ENCODE measurements around the gene ATP4B.
"Not testable (repeated sequence)": the region's sequence is repeated elsewhere in the genome, so short reads cannot be mapped to it uniquely, and the experiment has no call there.

Gene ATP4B

DNA sequence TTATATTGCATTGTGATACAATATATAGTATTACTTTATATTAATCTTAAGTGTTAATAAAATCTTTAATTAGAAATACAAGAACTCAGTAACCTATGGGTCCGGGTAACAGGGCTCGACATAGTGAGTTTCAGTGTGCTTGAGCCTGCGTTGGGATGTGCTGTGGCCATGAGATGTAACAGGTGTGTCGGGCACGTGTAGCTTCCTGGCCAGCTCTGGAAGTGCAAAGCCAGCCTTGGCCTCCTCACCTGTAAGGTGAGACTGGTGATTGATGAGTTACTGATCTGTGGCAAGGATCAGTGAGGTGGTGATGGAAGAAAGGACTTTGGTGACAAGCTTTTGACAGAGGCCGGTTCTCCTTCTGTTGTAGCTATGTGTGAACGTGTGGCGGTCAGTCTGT lies 19.2 kb downstream of the ATP4B start:
- no peak for DNase-seq

DNA sequence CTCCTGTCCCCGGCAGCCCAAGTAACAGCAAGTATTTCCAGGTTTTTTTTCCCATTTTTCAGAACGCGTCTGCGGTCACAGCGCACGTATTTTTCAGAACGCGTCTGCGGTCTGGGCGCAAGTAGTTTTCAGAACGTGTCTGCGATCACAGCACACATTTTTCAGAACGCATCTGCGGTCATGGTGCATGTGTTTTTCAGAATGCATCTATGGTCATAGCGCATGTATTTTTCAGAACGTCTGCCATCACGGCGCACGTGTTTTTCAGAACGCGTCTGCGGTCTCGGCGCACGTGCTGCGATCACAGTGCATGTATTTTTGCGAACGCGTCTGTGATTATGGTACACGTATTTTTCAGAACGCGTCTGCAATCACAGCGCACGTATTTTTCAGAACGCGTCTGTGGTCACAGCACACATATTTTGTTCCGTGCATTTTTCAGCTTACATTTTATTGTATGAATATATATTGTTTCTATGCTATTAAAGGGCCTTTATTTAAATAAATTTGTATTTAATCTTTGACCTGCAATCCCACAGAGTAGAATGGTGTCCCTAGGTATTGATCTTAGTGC lies 19.7 kb downstream of the ATP4B start:
- no peak for DNase-seq

DNA sequence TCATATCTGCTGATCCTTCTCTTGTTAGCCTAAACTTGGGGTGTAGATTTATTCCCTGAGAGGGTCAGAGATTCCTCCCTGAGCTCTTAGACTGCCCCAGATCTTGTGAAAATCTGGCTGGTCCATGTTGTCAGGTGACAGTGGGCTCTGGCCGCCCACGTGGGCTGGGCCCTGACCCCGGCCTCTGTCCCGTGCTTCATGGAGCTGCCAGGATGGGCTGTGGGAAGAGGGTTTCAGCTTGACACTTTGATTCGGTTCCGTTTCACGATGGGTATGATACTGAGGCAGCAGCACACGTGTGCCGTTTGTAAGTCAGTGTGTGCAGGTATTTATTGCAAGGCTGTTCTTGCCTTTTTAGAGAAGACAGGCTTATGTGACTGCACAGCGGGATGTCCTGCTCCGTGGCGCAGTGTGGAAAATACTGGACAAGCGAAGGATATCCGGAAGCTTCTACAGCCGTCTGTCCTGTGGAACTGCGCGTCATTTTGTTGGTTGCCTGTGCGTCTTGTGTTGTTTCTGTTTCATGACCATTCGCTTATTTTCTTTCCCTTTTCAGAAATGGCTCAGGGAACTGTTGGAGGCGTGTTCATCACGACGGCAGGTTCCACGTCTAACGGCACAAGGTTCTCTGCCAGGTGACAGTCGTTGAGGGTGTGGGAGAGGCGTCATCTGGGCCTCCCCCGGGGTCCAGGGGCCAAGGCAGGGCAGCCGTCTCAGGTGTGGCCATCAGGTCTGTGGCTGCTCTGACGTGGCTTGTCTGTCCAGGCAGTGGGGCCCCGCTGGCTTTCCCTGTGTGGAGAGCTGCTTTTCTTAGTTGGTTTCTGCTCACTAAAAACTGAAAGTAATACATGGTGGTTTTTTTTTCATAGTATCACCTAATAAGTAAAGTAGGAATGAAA lies 20.5 kb downstream of the ATP4B start:
- DNase-seq: no peak

DNA sequence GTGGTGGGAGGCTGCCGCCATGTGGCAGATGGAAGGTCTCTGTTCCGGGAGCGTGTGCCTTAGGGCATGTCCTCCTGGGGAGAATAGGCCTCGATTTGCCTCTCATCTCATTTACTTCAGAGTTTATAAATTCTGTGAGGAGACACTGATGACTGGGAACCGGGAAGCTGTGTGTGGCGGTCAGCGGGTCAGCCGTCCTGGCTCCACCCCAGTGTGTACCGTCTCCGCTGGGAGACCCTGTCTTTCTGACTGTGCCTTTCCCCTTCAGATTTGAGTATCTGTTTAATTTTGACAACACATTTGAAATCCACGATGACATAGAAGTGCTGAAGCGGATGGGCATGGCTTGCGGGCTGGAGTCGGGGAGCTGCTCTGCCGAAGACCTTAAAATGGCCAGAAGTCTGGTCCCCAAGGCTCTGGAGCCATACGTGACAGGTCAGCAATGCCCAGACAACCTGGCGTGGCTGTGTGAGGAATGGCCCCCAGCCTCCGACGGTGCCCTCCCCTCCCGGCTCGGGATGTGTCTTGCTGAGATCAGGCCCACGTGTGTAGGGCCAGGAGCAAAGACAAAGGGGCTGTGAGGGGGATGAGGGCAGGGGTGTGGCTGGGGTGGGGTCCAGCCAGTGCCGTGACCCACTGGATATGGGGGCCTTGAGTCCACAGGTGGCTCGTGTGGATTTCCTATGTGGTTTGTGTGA lies 21.6 kb downstream of the ATP4B start:
- no peak for DNase-seq

DNA sequence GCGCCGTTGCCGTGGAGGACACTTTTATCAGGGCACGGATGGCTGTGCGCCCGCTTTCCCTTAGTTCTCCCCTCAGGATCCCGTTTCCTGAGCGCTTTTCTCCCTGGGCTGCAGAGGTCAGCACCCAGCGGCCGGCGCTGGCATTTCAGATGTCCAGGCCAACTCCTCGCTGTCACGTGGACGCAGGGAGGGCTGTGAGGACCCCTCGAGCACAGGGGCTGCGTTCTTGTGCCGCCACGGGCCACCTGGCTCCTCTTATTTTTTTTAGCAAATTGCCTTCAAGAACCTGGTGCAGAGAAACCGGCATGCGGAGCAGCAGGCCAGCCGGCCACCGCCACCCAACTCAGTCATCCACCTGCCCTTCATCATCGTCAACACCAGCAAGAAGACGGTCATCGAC lies 22.3 kb downstream of the ATP4B start:
- no peak for DNase-seq

DNA sequence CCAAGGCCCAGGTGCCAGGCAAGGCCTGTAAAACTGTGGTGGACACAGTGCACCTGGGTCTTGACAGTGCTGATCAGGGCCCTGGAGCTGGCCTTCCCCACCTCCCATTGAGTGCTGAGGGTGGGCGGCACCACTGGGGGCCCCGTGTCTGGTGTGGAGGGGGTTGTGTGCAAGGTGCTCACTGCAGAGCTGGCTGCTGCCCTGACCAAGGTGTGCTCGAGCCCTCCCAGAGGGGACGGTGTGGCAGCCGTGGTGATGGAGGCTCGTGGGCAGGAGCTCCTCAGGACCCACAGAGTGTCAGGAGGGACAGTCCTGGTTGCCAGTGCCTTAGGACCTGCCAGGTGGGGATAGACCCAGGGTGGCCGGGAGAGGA lies 23.0 kb downstream of the ATP4B start:
- DNase-seq: no peak

DNA sequence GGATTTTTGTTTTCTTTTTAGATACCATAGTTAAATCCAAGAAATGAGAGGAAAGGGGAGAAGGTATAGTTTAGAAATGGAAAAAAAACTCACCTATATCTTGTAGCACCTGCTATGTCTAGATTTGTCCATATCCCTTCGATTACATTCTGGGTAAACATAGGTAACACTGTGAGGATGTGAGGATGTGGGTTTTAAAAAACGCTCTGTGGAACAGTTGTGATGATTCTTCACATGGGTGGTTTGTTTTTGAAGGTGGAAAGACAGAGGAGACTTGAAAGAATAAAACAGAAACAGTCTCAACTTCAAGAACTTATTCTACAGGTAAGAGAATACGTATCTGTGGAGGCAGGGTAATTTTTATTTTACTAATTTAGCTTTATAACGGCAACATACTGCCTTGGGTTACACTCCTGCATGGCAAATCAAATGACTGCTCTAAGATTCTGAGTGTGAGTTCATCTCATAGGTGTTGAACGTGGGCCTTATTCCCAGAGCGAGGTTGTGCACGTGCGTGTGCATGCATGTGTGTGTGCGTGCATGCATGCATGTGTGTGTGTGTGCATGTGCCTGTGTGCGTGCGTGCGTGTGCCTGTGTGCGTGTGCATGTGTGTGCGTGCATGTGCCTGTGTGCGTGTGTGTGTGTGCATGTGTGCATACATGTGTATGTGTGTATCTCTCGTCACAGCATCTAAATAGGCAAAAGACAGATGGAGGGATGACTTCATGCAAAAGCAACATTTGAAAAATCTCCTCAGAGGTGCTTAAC lies 23.5 kb downstream of the ATP4B start:
- no peak for DNase-seq

DNA sequence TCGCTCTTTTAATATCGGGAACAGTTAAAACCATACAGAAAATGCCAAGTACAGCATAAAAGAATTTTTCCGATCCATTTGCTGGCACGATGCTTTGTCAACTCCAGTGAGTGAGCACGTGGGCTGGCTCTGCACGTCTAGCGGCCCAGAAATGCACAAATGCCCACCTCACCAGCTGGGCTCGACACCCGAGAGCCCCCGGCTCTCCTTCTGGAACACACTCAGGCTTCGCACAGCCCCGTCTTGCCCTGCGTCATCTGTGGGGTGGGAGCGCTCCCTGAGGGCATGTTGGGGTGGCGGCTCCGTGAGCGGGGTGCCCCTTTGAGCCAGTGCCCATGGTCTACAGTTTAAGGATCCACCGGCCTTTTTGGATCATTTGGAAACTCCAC lies 24.5 kb downstream of the ATP4B start:
- DNase-seq: no peak

DNA sequence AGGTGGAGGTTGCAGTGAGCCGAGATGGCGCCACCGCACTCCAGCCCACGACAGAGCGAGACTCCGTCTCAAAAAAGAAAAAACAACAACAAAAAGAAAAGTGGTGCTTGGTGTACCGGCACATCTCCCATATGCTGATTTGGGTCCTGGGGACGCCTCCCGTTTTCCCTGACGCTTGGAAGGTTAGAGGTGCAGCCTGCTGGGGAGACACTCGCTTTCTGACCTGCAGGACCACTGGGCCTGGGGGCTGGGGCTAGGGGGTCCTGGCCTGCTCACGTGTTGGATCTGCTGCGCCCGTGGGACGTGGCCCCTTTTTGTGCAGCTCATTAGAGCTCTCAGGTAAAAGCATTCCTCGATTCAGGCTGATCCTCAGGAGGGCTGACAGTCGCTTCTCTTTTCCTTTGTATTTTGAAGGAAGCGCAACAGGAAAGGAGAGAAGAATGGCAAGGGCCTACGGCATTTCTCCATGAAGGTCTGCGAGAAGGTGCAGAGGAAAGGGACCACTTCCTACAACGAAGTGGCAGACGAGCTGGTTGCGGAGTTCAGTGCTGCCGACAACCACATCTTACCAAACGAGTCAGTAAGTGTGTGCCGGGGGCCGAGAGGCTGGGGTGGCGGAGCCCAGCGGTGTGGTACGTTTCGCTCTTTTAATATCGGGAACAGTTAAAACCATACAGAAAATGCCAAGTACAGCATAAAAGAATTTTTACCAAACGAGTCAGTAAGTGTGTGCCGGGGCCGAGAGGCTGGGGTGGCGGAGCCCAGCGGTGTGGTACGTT lies 25.1 kb downstream of the ATP4B start:
- no peak for DNase-seq

DNA sequence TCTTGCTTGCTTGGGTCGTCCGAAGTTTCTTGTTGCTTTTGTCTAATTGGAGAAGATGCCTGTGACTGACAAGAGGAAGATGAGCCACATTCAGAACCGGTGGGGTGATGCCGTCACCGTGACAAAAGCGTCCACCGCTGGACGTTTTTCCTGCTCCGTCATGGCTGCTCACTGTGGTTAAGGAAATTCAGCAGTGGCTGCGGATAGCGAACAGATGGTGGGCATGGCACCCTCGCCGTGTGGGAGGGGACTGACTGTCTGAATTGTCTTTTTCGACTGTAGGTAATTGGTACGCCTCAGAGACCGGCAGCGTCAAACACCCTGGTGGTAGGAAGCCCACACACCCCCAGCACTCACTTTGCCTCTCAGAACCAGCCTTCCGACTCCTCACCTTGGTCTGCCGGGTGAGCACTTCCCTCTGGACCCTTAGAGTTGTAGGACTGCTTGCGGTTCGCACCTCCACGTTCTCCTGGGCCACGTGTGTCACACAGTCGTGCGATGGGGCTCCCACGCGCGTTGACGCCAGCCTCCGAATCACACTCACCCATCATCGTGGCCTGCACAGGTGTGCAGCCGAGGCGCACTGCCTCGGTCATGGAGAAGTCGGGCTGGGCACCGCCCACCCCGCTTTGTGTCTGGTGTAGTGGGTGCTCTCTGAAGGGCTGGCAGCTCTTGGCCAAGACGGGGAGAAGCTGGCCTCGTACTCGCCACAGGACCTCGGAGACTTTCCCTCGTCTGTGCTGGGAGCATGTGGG lies 26.5 kb downstream of the ATP4B start:
- DNase-seq: no peak

DNA sequence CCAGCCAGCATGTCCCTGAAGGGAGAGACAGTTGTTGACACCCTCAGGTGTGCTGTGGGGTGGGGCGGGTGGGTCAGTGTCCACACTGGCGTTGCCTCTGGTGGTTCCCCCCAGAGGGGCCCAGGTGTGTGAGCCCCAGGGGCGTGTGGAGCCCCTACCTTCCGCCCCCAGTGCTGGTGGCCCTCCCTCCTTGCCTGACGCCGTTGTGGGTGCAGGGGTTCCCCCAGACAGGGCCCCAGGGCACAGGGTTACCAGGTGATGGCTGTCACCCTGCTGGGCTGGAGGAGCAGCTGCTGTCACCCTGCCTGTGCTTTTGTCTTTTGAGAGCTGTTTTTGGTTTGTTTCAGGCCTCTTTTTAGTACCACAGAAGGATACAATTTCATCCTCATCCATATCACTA lies 27.2 kb downstream of the ATP4B start:
- no peak for DNase-seq

DNA sequence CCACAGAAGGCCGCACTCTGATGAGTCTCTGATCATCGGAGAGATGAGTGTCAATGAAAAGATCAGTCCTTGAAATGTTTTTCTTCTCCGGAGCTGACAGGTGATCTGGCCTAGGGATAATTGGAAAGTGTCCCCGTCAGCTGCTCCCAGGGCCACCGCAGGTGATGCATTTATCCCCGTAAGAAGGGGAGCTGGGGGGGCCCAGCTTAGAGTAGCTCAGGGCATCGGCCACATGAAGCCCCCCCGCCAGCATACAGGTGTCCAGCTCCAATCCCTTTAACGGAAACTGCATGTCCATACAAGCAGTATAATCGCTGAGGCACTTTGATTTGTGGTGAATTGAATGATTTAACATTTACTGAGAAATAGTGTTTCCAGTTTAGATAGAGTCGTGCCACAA lies 27.7 kb downstream of the ATP4B start:
- no peak for DNase-seq

DNA sequence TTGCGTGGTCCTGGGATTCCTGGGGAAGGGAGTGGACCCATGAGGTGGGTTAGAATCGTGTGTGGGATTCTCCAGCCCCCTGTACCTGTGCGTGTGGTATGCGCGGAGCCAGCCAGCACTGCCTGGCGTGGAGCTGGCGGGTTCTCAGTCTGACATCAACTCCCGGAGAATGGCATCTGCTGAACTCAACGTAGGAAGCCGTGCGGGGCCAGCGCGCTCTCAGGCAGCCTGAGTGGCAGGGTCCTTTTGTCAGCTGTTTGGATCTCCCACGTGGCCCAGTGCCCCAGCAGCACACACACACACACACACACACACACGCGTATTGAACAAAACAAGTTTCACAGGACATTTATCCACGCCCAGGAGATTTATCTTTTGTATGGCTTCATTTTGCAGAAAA lies 28.1 kb downstream of the ATP4B start:
- DNase-seq: no peak

DNA sequence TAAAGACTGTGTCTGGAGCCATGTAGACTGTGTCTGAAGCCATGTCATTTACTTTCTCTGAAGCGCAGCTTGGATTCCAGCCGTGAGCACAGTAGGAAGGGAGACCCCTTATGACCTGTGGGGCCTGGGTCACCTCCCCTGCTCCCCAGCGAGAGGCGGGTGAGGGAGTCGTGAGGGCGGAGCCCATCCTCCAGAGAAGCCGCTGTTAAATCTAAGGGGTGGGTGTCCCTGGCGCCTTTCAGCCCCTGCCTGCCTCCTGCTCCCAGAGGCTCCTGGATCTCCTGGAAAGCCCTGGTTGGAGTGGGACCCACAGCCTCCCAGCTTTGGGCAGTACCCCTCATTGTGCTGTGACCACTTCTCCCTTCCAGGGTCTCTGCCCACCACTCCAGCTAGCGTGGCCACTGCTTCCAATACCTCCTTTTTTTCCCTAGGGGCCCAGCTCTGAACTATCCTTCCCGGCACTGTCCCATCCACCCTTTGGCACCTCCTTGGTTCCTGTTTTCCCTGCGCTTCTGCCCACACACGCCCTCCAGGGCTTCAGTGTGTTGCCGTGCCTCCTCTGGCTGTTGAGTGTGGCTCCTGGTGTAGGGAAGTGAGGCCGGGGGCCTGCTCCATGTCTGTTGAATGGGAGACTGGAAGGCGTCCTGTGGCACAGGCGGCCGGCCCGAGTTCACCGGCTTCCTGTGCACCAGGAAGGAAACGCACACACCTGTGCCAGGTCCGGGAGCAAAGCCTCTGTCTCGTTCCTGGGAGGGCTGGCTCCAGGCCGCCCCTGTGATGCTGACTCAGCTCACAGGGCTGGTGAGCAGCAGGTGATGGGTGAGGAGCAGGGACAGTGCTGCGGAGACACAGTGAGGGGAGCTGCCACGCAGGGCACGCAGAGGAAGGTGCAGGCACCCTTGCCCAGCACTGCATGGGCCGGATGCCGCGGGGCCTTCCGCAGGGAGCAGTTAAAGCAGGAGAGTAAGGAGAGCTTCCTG lies 29.4 kb downstream of the ATP4B start:
- no peak for DNase-seq

DNA sequence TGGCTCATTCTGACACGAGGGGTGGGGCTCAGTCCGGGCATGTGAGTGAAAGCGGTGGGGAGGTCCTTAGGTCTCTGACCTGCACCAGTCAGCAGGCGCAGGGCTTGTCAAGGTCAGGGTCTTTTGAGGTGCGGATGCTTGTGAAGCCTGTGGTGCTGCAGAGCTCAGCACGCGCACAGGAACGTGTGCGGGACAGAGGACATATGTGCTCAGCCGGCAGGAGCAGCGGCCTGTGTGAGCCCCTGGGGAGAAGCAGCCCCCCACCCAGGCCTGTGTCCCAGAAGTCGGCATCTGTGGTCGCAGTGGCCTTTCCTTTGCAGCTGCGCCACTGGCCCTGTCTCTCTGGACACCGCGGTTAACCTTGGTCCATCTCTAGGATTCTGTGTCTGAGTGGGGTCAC lies 30.9 kb downstream of the ATP4B start:
- DNase-seq: no peak

DNA sequence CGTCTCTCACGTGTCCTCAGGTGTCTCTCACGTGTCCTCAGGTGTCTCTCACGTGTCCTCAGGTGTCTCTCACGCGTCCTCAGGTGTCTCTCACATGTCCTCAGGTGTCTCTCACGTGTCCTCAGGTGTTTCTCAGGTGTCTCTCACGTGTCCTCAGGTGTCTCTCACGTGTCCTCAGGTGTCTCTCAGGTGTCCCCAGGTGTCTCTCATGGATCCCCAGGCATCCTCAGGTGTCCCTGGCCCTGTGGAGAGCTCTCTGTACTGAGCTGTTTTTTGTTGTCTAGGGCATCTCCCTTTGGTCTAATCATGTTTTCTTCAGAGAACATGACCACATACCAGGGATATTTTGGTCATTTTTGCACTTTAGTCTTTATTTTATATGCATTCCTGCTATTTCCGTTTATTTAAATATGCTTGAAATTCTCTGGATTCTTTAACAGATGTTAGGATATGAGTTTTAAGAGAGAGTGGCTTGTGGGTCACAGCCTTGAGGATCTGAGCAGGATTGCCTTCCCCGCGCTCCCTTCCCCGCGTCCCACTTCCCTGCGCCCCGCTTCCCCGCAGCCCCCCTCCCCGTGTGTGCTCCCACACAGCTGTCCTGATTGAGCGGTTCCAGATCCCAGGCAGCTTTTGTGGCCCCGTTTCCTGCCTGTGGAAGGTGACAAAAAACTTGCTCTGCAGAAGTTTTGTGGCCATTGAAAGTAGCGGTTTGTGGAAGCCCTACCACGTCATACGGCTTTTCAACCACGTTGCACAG lies 31.9 kb downstream of the ATP4B start:
- DNase-seq: peak in 1 of 2 experiments; percentile 2

DNA sequence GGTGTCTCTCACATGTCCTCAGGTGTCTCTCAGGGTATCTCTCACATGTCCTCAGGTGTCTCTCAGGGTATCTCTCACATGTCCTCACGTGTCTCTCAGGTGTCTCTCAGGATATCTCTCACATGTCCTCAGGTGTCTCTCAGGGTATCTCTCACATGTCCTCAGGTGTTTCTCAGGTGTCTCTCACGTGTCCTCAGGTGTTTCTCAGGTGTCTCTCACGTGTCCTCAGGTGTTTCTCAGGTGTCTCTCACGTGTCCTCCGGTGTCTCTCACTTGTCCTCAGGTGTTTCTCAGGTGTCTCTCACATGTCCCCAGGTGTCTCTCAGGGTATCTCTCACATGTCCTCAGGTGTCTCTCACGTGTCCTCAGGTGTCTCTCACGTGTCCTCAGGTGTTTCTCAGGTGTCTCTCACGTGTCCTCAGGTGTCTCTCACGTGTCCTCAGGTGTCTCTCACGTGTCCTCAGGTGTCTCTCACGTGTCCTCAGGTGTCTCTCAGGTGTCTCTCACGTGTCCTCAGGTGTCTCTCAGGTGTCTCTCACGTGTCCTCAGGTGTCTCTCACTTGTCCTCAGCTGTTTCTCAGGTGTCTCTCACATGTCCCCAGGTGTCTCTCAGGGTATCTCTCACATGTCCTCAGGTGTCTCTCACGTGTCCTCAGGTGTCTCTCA lies 33.2 kb downstream of the ATP4B start:
- DNase-seq: not testable (repeated sequence)

DNA sequence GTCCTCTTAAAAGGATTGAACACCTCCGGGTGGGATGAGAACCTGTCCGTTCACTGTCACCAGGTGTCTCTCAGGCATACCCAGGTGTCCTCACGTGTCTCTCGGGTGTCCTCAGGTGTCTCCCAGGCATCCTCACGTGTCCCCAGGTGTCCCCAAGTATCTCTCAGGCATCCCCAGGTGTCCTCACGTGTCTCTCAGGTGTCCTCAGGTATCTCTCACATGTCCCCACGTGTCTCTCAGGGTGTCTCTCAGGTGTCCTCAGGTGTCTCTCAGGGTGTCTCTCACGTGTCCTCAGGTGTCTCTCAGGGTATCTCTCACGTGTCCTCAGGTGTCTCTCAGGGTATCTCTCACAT lies 33.8 kb downstream of the ATP4B start:
- no peak for DNase-seq
